ENCODE data around the gene PITPNM1. TPM values are rescaled to one million over a fixed set of nuclear protein-coding genes. Genes with fewer than 3 reads are reported as not detected.

Gene PITPNM1
- total RNA-seq, 1 donor from 2014 or later: 38.2 TPM

DNA sequence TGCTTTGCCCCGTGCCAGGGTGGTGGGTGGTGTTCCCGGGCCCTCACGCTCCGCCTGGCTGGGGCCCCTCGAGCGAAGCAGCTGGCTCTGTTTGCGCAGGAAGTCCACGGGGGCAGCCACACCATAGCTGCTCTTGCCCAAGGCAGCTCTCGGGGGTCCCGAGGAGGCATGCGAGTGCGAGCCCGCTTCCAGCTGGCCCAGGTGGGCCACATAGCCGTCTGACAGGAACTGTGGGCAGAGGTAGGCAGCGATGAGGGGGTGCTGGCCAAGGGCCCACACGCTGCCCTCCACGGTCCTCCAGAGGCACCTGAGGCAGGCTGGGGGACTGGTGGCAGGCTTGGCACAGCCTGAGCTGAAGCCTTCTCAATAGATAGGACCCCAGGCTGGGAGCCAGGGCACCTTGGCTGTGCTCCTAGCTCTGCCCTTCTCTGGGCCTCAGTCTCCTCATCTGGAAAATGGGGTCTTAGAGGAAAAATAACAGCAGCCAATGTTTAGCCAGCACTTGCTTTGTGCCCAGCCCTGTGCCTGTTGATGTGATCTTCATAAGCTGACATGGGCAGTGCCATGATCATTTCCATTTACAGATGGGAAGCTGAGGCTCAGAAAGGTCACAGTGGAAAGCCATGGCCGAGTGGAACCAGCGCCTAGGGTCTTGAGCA lies 13.0 kb downstream of the PITPNM1 start:
- ATAC-seq: no peak
- H3K36me3 ChIP-seq: peaks cover 68% of the 10 kb centered on the region
- H3K4me3 ChIP-seq: no peak overlapping the region
- no peaks in the 10 kb centered on the region for H3K9me3 ChIP-seq
- TF ChIP-seq, protein P1, sequence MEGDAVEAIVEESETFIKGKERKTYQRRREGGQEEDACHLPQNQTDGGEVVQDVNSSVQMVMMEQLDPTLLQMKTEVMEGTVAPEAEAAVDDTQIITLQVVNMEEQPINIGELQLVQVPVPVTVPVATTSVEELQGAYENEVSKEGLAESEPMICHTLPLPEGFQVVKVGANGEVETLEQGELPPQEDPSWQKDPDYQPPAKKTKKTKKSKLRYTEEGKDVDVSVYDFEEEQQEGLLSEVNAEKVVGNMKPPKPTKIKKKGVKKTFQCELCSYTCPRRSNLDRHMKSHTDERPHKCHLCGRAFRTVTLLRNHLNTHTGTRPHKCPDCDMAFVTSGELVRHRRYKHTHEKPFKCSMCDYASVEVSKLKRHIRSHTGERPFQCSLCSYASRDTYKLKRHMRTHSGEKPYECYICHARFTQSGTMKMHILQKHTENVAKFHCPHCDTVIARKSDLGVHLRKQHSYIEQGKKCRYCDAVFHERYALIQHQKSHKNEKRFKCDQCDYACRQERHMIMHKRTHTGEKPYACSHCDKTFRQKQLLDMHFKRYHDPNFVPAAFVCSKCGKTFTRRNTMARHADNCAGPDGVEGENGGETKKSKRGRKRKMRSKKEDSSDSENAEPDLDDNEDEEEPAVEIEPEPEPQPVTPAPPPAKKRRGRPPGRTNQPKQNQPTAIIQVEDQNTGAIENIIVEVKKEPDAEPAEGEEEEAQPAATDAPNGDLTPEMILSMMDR (IDR thresholded peaks at IDR 0.05): no peak
- no peak overlapping the region for H3K27ac ChIP-seq
- H3K4me1 ChIP-seq: no peaks in the 10 kb centered on the region
- H3K27me3 ChIP-seq: no peaks in the 10 kb centered on the region
- no peak for DNase-seq
- intact Hi-C loops (cut with DNase I): no loop called here

DNA sequence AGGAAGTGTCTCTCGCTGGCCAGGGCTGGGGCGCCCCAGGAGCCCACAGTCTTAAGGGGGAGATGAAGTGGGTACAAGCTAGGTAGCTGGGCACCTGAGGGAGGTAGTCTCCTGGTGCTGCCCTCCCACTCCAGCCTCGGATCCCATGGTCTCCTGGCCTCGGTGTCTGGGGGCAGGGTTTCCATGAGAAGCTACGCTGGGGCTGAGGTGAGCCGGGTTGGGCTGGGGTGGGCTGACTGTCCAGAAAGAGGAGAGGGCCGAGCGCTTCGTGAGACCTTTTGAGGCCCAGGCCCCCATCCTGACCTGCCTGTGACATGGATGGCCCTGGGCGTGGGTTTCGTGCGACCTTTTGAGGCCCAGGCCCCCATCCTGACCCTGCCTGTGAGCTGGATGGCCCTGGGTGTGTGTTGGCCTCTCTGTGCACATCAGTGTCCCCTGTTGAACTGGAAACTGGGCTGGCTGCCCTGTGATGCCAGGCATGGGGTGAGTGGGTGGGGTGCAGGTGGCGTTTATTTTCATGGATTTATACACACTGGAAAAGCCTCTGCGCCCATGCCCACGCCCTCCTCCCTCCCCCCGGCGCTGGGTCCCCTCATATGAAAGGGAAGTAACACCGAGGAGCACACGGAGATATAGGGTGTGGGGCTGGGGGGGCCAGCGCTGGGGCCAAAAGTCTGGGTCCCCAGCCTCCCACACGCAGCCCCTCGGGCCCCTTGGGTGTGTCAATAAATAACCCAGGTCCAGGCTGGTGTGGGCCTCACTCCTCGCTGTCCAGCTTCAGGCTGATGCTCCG lies 13.7 kb downstream of the PITPNM1 start:
- Histone ChIP-seq H3K4me1 (no peaks in the 10 kb centered on the region), H3K27me3 (no peaks in the 10 kb centered on the region), H3K9me3 (no peaks in the 10 kb centered on the region), H3K27ac (no peak overlapping the region), H3K4me3 (no peak overlapping the region), H3K36me3 (peaks cover 68% of the 10 kb centered on the region)
- TF ChIP-seq, protein P1 (IDR thresholded peaks at IDR 0.05): no peak
- DNase-seq (no peak), ATAC-seq (no peak)
- intact Hi-C loops (cut with DNase I): no loop called here

DNA sequence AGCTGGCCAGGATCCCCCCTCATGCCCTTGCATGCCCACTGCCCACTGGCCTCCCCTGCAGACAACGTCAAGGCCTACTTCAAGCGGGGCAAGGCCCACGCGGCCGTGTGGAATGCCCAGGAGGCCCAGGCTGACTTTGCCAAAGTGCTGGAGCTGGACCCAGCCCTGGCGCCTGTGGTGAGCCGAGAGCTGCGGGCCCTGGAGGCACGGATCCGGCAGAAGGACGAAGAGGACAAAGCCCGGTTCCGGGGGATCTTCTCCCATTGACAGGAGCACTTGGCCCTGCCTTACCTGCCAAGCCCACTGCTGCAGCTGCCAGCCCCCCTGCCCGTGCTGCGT lies 14.5 kb downstream of the PITPNM1 start:
- no peak for DNase-seq
- peaks cover 5% of the 10 kb centered on the region for H3K4me1 ChIP-seq
- no peak overlapping the region for H3K4me3 ChIP-seq
- ATAC-seq: no peak
- no peaks in the 10 kb centered on the region for H3K27me3 ChIP-seq
- H3K36me3 ChIP-seq: peaks cover 61% of the 10 kb centered on the region
- no peak overlapping the region for H3K27ac ChIP-seq
- no peaks in the 10 kb centered on the region for H3K9me3 ChIP-seq
- TF ChIP-seq, protein P1 (IDR thresholded peaks at IDR 0.05): no peak
- intact Hi-C loops (cut with DNase I): no loop called here

DNA sequence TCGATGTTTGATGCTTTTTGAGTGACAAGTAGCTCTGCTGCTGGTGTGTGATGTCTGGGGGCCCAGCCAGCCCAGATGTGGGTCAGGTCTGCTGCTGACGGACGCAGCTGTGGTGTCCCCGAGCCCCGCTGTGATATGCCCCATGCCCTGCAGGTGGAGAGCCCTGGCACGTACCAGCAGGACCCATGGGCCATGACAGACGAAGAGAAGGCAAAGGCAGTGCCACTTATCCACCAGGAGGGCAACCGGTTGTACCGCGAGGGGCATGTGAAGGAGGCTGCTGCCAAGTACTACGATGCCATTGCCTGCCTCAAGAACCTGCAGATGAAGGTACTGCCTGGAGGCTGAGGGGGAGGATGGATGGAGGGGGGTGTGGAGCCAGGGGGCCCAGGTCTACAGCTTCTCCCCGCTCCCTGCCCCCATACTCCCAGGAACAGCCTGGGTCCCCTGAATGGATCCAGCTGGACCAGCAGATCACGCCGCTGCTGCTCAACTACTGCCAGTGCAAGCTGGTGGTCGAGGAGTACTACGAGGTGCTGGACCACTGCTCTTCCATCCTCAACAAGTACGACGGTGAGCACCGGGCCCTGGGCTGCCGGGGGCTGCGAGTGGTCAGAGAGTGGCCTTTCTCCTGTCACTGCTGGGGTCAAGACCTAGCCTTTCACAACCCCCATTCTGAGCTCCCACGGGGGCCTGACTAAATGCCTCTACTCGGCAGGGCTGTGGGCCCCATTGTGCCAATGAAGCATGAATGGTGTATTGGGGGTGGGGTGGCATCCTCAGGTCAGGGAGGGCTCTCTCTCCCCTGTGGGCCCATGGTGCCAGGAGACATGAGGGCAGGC lies 15.1 kb downstream of the PITPNM1 start:
- peaks cover 11% of the 10 kb centered on the region for H3K4me1 ChIP-seq
- no peak overlapping the region for H3K4me3 ChIP-seq
- DNase-seq: no peak
- H3K36me3 ChIP-seq: peaks cover 60% of the 10 kb centered on the region
- ATAC-seq: no peak
- H3K9me3 ChIP-seq: no peaks in the 10 kb centered on the region
- no peak overlapping the region for H3K27ac ChIP-seq
- H3K27me3 ChIP-seq: no peaks in the 10 kb centered on the region
- intact Hi-C loops (cut with DNase I): no loop called here
- TF ChIP-seq, protein P1 (IDR thresholded peaks at IDR 0.05): no peak

DNA sequence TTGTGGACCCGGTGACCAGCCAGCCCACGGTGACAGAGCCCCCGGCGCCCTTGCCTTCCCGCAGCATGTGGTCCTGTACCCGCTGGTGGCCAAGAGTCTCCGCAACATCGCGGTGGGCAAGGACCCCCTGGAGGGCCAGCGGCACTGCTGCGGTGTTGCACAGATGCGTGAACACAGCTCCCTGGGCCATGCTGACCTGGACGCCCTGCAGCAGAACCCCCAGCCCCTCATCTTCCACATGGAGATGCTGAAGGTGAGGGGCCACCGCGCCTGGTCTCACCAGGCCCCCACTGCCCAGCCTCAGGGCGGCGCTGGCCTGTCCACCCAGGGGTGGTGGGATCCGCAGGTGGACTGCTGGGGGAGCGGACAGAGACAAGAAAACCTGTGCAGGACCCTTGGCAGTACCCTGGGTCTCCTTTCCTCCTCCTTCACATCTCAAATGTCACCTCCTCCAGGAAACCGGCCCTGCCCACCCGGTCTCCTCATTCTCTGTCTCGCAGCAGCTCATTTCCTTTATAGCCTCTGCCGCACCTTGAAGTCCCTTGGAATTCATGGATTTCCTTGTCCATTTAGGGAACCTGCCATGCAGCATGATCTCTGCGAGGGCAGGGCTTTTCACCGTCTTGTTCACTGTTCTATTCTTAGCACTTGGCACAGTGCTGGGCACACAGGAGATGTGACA lies 15.8 kb downstream of the PITPNM1 start:
- Histone ChIP-seq H3K4me3 (no peak overlapping the region), H3K36me3 (peaks cover 60% of the 10 kb centered on the region), H3K27me3 (no peaks in the 10 kb centered on the region), H3K4me1 (peaks cover 19% of the 10 kb centered on the region), H3K27ac (no peak overlapping the region), H3K9me3 (no peaks in the 10 kb centered on the region)
- DNase-seq (no peak), ATAC-seq (no peak)
- intact Hi-C loops (cut with DNase I): no loop called here
- TF ChIP-seq, protein P1 (IDR thresholded peaks at IDR 0.05): no peak

Measured in upper lobe of right lung (tissue), 1 donor.